Heart left ventricle (tissue), 13 donors: ENCODE measurements around the gene WNT7B.

Experiments
- POLR2A ChIP-seq, 2 donors: fragments of 450-650 bp; IDR thresholded peaks; one replicate each; pipeline ENCODE4 v1.6.1; 2017; ENCODE audit warnings: antibody characterized with exemption in 2 of 2, mild to moderate bottlenecking in 2 of 2, moderate library complexity in 2 of 2
- TF ChIP-seq, protein P1 (sequence below), 12 donors: fragments of 200-600 bp; sonication (generic) in 4 of 12; IDR thresholded peaks; one replicate each; pipeline versions ENCODE4 v1.5.0 to v1.8.0; 2018 to 2022; ENCODE audit warnings: antibody characterized with exemption in 12 of 12, mild to moderate bottlenecking in 5 of 12
- donor health status: ischemic (EF 13 %, LVEDD 7.1; RV severe dilation, severe dysfunction).
- donor health status: DM: no; HTN: yes; CAD: no.
- donor health status: DM: no; HTN: no; CAD: no.
- donor health status: ischemic (EF 25% LVEDD 6.9; RV normal size, moderate dysfunction).
- donor health status: ischemic (EF 25% LVEDD 5.7; RV mildly dilated, moderate dysfunction).
- donor health status: ischemic (EF 35%, LVEDD 5.7; RV mildly dilated, moderate dysfunction).
- donor health status: nonischemic (EF 11% LVEDD 7.7; RV severe dilation, severe dysfunction).
- donor health status: DM: yes; HTN: yes; CAD: no.
- donor health status: PGD.
- donor health status: ischemic (EF 29% LVEDD 5.4; RV normal size, mild dysfunction).
- donor health status: nonischemic (EF 23%, LVEDD 6.1; RV moderate dilation, normal function).

DNA sequence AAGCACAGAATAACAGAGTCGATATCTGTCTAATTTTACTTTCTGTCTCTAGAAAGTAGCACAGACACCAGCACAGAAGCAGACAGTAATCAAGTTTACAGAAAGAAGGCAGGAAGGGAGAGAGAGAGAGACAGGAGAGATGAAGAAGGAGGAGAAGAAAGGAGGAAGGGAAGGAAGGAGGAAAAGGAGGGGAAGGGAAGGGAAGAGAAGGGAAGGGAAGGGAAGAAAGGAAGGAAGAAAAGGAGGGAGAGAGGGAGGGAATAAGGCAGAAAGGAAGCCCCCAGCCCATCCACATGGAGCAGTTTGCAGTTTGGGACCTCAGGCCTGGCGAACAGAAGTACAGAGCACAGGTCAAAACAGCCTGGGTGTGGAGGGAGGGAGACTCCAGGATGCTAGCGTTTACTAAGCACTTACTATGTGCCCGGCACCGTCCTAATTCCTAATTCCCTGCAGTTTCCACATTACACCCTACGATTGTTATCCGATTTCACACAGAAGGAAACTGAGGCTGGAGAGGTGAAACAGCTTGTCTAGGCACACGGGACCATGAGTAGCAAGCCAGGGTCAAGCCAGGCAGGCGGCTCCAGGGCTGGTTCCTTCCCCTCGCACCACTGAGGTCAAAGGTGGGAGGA lies 46.0 kb upstream of the WNT7B start:
- TF ChIP-seq, protein P1, sequence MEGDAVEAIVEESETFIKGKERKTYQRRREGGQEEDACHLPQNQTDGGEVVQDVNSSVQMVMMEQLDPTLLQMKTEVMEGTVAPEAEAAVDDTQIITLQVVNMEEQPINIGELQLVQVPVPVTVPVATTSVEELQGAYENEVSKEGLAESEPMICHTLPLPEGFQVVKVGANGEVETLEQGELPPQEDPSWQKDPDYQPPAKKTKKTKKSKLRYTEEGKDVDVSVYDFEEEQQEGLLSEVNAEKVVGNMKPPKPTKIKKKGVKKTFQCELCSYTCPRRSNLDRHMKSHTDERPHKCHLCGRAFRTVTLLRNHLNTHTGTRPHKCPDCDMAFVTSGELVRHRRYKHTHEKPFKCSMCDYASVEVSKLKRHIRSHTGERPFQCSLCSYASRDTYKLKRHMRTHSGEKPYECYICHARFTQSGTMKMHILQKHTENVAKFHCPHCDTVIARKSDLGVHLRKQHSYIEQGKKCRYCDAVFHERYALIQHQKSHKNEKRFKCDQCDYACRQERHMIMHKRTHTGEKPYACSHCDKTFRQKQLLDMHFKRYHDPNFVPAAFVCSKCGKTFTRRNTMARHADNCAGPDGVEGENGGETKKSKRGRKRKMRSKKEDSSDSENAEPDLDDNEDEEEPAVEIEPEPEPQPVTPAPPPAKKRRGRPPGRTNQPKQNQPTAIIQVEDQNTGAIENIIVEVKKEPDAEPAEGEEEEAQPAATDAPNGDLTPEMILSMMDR (IDR thresholded peaks at IDR 0.05): no peak
- TF ChIP-seq POLR2A (IDR thresholded peaks at IDR 0.05): no peak
